ENCODE data around the gene CACNA1C.
"Not testable (repeated sequence)": the region's sequence is repeated elsewhere in the genome, so short reads cannot be mapped to it uniquely, and the experiment has no call there.

CACNA1C gene

DNA sequence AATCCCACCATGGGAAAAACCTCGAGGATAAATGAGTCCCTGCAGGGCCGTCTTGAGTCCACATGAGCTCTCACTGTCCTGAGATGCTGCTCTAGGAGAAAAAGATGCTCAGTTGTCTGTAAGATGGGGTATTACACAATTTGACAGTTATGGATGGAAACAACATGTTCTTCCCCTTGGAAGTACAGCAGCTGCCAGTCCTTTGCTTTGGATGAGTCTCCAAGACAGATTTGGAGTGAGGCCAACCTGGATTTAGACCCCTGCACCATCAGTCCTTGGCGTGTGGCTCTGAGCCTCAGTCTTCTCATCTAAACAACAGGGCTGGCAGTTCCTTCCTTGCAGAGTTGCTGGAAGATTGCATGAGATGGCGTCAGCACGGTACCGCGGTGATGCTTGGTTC is 432.9 kb downstream of the CACNA1C start:
- H3K27ac ChIP-seq = no peak overlapping the region
- ChIA-PET POLR2A (ENCODE audit: low non-redundant PET) (no interaction called here), CTCF (no interaction called here)
- TF ChIP-seq, protein P1, sequence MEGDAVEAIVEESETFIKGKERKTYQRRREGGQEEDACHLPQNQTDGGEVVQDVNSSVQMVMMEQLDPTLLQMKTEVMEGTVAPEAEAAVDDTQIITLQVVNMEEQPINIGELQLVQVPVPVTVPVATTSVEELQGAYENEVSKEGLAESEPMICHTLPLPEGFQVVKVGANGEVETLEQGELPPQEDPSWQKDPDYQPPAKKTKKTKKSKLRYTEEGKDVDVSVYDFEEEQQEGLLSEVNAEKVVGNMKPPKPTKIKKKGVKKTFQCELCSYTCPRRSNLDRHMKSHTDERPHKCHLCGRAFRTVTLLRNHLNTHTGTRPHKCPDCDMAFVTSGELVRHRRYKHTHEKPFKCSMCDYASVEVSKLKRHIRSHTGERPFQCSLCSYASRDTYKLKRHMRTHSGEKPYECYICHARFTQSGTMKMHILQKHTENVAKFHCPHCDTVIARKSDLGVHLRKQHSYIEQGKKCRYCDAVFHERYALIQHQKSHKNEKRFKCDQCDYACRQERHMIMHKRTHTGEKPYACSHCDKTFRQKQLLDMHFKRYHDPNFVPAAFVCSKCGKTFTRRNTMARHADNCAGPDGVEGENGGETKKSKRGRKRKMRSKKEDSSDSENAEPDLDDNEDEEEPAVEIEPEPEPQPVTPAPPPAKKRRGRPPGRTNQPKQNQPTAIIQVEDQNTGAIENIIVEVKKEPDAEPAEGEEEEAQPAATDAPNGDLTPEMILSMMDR (conservative IDR thresholded peaks at IDR 0.05; ENCODE audit: low read depth) = no peak
- DNase-seq (ENCODE audit: low spot score) = no peak

DNA sequence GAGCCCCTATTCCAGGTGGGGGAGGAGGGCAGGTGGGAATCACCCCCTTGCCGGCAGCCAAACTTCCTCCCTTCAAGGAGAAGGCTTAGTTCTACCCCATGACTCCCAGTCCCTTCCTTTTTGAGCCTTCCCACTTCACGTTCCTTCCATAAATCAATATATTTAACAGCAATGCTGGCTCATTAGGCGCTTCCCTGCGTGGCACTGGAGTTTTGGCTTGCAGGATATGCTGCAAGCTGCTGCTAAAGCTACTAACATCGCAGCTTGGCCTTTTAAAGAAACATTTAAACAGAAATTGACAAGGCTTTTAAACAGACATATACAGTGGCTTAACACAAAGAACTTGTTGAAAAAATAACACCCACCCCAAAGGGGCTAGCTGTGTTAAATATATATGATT is 434.0 kb downstream of the CACNA1C start:
- POLR2A ChIA-PET (ENCODE audit: low non-redundant PET) = no interaction called here
- TF ChIP-seq, protein P1 (conservative IDR thresholded peaks at IDR 0.05; ENCODE audit: low read depth) = no peak
- CTCF ChIA-PET = no interaction called here
- H3K27ac ChIP-seq = no peak overlapping the region
- DNase-seq (ENCODE audit: low spot score) = no peak

DNA sequence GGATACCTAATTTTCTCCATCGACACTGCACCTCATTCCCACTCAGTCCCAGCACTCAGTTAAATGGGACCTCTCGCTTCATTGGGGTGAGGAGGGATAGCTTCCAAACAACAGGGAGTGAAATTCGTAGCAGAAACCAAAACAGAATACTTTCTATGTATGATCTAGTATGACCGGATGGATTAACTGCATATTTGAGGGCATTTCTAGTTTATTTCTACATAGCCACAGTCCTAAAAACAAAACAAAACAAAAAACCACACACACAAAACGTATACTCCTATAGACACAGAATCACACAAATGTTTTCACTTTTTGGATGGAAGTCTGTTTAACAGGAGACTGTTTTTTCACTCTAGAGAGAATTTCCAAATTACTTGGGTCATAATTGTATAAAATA is 434.5 kb downstream of the CACNA1C start:
- no peak for DNase-seq (ENCODE audit: low spot score)
- H3K27ac ChIP-seq = no peak overlapping the region
- ChIA-PET CTCF (no interaction called here), POLR2A (ENCODE audit: low non-redundant PET) (no interaction called here)
- TF ChIP-seq, protein P1 (conservative IDR thresholded peaks at IDR 0.05; ENCODE audit: low read depth) = no peak

DNA sequence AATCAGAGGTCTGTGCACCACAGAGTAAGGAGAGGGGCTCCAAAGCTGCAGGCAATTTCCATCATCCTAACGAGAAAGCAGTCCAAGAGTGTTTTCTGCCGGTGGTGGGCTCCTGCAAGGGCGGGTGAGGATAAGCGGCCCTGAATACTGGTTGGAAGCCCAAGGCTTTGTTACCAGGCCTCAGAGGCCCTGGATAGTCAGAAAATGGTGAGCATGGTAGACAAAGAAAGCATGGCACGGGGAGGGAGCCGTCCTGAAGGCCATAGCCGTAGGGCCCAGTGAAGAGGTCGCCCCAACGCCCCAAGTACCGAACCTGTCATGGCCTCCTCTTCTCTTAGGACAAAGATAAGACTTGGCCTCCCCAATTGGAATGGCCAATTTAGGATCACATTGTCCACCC is 435.3 kb downstream of the CACNA1C start:
- no peak overlapping the region for H3K27ac ChIP-seq
- TF ChIP-seq, protein P1 (conservative IDR thresholded peaks at IDR 0.05; ENCODE audit: low read depth) = no peak
- ChIA-PET CTCF (no interaction called here), POLR2A (ENCODE audit: low non-redundant PET) (no interaction called here)
- no peak for DNase-seq (ENCODE audit: low spot score)

DNA sequence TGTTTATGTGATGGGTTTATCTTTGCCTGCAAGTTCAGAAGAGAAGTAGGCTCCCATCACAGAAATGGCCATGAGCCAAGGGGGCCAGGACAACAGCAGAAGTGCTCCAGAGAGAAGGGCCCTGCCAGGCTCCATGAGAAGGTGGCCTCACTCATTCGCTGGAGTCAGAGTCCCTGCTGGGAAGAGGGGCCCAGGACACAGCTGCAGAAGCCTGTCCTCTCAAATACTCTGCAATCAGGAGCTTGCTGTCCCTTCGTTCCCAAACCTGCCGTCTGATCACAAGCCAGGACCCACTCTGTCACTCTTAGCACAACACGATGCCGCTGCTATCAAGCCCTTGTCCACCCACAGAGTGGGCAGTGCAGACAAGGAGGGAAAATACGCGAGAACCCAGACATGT is 435.8 kb downstream of the CACNA1C start:
- ChIA-PET POLR2A (ENCODE audit: low non-redundant PET) (no interaction called here), CTCF (no interaction called here)
- TF ChIP-seq, protein P1 (conservative IDR thresholded peaks at IDR 0.05; ENCODE audit: low read depth) = no peak
- DNase-seq (ENCODE audit: low spot score) = no peak
- H3K27ac ChIP-seq = no peak overlapping the region

DNA sequence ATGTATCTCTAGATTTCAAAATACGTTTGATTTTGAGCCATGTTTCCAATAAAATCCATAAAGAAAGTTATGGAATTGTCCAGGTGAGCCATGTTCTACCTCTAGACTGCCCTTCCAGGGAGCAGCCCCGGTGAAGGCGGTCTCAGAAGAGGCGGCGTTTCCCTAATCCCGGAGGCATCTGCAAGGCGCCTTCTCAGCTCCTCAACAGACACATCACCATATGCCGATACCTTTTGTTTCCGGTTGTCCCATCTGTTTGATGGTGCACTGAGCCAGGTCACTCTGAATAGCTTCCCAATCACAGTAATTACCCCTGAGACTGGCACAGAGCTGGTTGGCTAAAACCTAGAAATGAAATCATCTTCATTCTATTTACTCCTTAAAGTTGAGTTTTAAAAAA is 436.5 kb downstream of the CACNA1C start:
- DNase-seq (ENCODE audit: low spot score) = no peak
- POLR2A ChIA-PET (ENCODE audit: low non-redundant PET) = no interaction called here
- H3K27ac ChIP-seq = no peak overlapping the region
- TF ChIP-seq, protein P1 (conservative IDR thresholded peaks at IDR 0.05; ENCODE audit: low read depth) = no peak
- CTCF ChIA-PET = no interaction called here

DNA sequence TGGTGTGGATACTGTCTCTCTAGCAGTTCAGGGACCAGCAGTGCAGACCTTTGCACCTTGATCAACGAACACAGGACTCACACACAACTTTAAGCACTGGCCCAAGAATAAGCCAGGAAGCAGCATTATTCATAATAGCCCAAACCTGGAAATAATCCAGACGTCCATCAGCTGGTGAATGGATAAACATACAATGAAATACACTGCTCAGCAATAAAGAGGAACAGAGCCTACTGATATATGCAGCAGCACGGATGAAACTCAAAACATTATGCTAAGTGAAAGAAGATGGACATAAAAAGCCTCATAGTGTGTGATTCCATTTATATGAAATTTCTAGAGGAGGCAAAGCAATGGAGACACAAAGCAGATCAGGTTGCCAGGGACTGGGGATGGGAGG is 438.0 kb downstream of the CACNA1C start:
- no peak overlapping the region for H3K27ac ChIP-seq
- DNase-seq (ENCODE audit: low spot score) = no peak
- ChIA-PET POLR2A (ENCODE audit: low non-redundant PET) (no interaction called here), CTCF (no interaction called here)
- TF ChIP-seq, protein P1 (conservative IDR thresholded peaks at IDR 0.05; ENCODE audit: low read depth) = no peak

DNA sequence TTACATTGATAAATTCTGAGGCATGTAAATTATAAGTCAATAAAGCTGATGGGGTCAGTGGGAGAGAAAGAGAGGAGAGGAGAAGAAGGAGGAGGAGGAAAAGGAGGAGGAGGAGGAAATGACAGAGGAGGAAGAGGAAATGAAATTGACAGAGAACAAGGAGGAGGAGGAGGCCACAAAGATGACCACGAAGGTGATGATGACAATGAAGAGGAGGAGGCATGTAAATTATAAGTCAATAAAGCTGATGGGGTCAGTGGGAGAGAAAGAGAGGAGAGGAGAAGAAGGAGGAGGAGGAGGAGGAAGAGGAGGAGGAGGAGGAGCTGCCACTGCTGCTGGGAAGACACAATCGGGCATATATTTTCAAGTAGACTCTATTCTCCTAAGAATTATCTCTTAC is 438.6 kb downstream of the CACNA1C start:
- CTCF ChIA-PET; POLR2A ChIA-PET (ENCODE audit: low non-redundant PET); DNase-seq (ENCODE audit: low spot score); H3K27ac ChIP-seq: not testable (repeated sequence)

Data from RWPE1 (cell line).